Measurements from ENCODE around the gene ZYG11B.

- TF ChIP-seq CTCF (IDR thresholded peaks at IDR 0.05), result no peak
- no peak for TF ChIP-seq POLR2AphosphoS5 (IDR thresholded peaks at IDR 0.05)
- TF ChIP-seq EP300 (IDR thresholded peaks at IDR 0.05), result no peak
- TF ChIP-seq POLR2A (IDR thresholded peaks at IDR 0.05), result no peak
Observed at GRCh38 chr1:52786148-52786547, 59.9 kb downstream of the ZYG11B start.

All from gastroesophageal sphincter (tissue), 3 donors.